Measurements from ENCODE around the gene LRRC59. TPM values are rescaled to one million over a fixed set of nuclear protein-coding genes. Genes with fewer than 3 reads are reported as not detected.
A peak's percentile ranks its signal among the peaks of the same experiment; 100 is the strongest.

Gene LRRC59
- total and polyA plus RNA-seq, 2 of the 4 experiments (the other 2 are of a cell fraction): 139 to 233 TPM

DNA sequence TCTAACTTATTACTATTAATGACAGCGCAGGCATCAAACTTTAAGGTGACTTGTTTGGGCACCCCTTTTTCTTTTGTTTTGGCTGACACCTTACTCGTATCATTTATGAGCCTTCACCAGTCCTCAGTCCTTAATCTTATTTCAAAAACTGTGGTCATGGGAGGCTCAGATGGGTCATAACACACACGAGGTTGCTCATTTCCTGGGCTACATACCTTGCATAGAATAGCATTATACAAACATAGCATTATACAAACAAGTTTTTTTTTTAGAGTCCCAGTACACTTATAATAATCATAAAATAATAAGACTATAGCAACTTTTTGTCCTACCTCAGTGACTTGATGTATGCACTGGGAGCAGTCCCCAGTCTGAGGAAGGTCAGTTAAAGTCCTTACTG, 17.5 kb upstream of the LRRC59 start:
- no peak overlapping the region for H3K56ac ChIP-seq (ENCODE audit: extremely low read depth, insufficient read depth, low read length)
- ChIA-PET CTCF (no interaction called here), POLR2A (ENCODE audit: unreplicated experiment) (no interaction called here)
- no TSS peak for BruUV-seq (replicated peaks)
- no peaks in the 10 kb centered on the region; the same call in 1 of the 2 replicates for H3K27me3 ChIP-seq (ENCODE audit: control insufficient read depth, insufficient read depth, low read length)
- no peak overlapping the region for H3K9ac ChIP-seq (ENCODE audit: low read depth, low read length)
- in situ Hi-C loops (cut with MboI; ENCODE audit: low sequenced_read_pairs) (no loop called here), dilution Hi-C loops (cut with HindIII; ENCODE audit: low sequenced_read_pairs, unreplicated experiment) (no loop called here), intact Hi-C loops (cut with micrococcal nuclease) (no loop called here)
- peak overlapping the region; percentile 58; the same call in 1 of the 2 replicates for H2BK120ac ChIP-seq (ENCODE audit: low read depth, low read length)
- H3K9me1 ChIP-seq (ENCODE audit: insufficient read depth, low read length): no peaks in the 10 kb centered on the region
- no peak overlapping the region for H2AFZ ChIP-seq (replicated peaks; ENCODE audit: low read length, poor library complexity)
- H3K23ac ChIP-seq (ENCODE audit: low read depth, low read length): no peak overlapping the region
- no peaks in the 10 kb centered on the region for H3K79me1 ChIP-seq (ENCODE audit: low read depth in 1 of 2, low read length in 2 of 2)
- TF ChIP-seq ELK1 (IDR thresholded peaks at IDR 0.05; ENCODE audit: borderline replicate concordance, low read depth, low read length) (no peak), RAD21 (IDR thresholded peaks at IDR 0.05; ENCODE audit: low read length) (no peak), RFX5 (IDR thresholded peaks at IDR 0.05; ENCODE audit: low read depth, low read length) (no peak), MAZ (IDR thresholded peaks at IDR 0.05; ENCODE audit: borderline replicate concordance, low read depth, low read length) (no peak), MAFK (IDR thresholded peaks at IDR 0.05; ENCODE audit: low read depth, low read length) (no peak), FOS (IDR thresholded peaks at IDR 0.05; ENCODE audit: low read depth, low read length) (no peak), CHD1 (IDR thresholded peaks at IDR 0.05; ENCODE audit: low read depth, low read length) (no peak), NFE2L2 (IDR thresholded peaks at IDR 0.05; ENCODE audit: low read depth, low read length) (no peak), CEBPB (IDR thresholded peaks at IDR 0.05; ENCODE audit: low read depth, low read length) (no peak), BHLHE40 (IDR thresholded peaks at IDR 0.05; ENCODE audit: low read depth, low read length) (no peak), RCOR1 (IDR thresholded peaks at IDR 0.05; ENCODE audit: insufficient replicate concordance, low read length) (no peak), CTCF (conservative IDR thresholded peaks at IDR 0.05; ENCODE audit: low read depth, low read length) (no peak)
- TF ChIP-seq, protein P1, sequence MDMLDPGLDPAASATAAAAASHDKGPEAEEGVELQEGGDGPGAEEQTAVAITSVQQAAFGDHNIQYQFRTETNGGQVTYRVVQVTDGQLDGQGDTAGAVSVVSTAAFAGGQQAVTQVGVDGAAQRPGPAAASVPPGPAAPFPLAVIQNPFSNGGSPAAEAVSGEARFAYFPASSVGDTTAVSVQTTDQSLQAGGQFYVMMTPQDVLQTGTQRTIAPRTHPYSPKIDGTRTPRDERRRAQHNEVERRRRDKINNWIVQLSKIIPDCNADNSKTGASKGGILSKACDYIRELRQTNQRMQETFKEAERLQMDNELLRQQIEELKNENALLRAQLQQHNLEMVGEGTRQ (IDR thresholded peaks at IDR 0.05; ENCODE audit: low read depth, low read length): no peak
- no peaks in the 10 kb centered on the region for H3K9me3 ChIP-seq (ENCODE audit: control insufficient read depth, insufficient read depth, low read length)
- H3K4me2 ChIP-seq (ENCODE audit: low read depth, low read length): peak overlapping the region; percentile 51; the same call in 1 of the 2 replicates
- peak overlapping the region; percentile 45 for H2BK5ac ChIP-seq (ENCODE audit: low read depth, low read length, poor library complexity, severe bottlenecking)
- ATAC-seq (ENCODE audit: low read depth) (no peak), DNase-seq (peak; percentile 28)
- H3K18ac ChIP-seq (ENCODE audit: low read depth, low read length): no peak overlapping the region
- H2AK9ac ChIP-seq (replicated peaks; ENCODE audit: low read depth, low read length, poor library complexity): no peak overlapping the region
- H4K8ac ChIP-seq (ENCODE audit: low read depth in 2 of 2, low read length in 2 of 2): no peak overlapping the region
- no CpG with 5 or more reads among the region's 3 CpGs for WGBS, 2 experiments (ENCODE audit: extremely low coverage in 2 of 2, insufficient read length in 1 of 2)
- H4K20me1 ChIP-seq (ENCODE audit: insufficient read depth, low read length): no peaks in the 10 kb centered on the region
- H2BK20ac ChIP-seq (ENCODE audit: low read depth, low read length): peak overlapping the region; percentile 74; the same call in 1 of the 2 replicates
- peak overlapping the region; percentile 59; the same call in 1 of the 2 replicates for H2AK5ac ChIP-seq (ENCODE audit: low read depth, low read length)
- no peak overlapping the region for H3K4me3 ChIP-seq (ENCODE audit: insufficient read depth, low read depth, low read length)
- H3K4ac ChIP-seq (ENCODE audit: low read depth, low read length): no peak overlapping the region
- peaks cover 7% of the 10 kb centered on the region for H3K4me1 ChIP-seq (ENCODE audit: control insufficient read depth, insufficient read depth, low read length)
- 0 out of 3 replicates have a peak overlapping the region, but pooled peaks have one; percentile 59 for H2BK15ac ChIP-seq (ENCODE audit: low read depth, low read length)
- H3K14ac ChIP-seq (replicated peaks; ENCODE audit: low read depth, low read length): 0 out of 2 replicates have a peak overlapping the region, but pooled peaks have one; percentile 57
- H3K36me3 ChIP-seq (ENCODE audit: control insufficient read depth, insufficient read depth, low read length): no peaks in the 10 kb centered on the region
- no peak overlapping the region for H4K5ac ChIP-seq (ENCODE audit: low read depth, low read length)
- H4K91ac ChIP-seq (ENCODE audit: insufficient read depth, low read depth, low read length): no peak overlapping the region
- H3K27ac ChIP-seq (ENCODE audit: insufficient read depth, low read length): no peak overlapping the region
